Measurements from ENCODE around the gene FMNL3.

Gene FMNL3

GRCh38 chr12:49647827-49648711, 59.1 kb downstream of the FMNL3 start:
- no peak for DNase-seq (ENCODE audit: low read depth)
- in situ Hi-C loops (cut with HindIII; ENCODE audit: low sequenced_read_pairs): no loop called here
- TF ChIP-seq CTCF (IDR thresholded peaks at IDR 0.05; ENCODE audit: low read depth, low read length, missing control alignments): no peak
- H3K4me3 ChIP-seq (ENCODE audit: low read depth, low read length): no peak overlapping the region

GRCh38 chr12:49646871-49647654, 60.1 kb downstream of the FMNL3 start:
- H3K4me3 ChIP-seq (ENCODE audit: low read depth, low read length): no peak overlapping the region
- TF ChIP-seq CTCF (IDR thresholded peaks at IDR 0.05; ENCODE audit: low read depth, low read length, missing control alignments): no peak
- in situ Hi-C loops (cut with HindIII; ENCODE audit: low sequenced_read_pairs): no loop called here
- no peak for DNase-seq (ENCODE audit: low read depth)

GRCh38 chr12:49646331-49646830, 60.8 kb downstream of the FMNL3 start:
- TF ChIP-seq CTCF (IDR thresholded peaks at IDR 0.05; ENCODE audit: low read depth, low read length, missing control alignments): no peak
- in situ Hi-C loops (cut with HindIII; ENCODE audit: low sequenced_read_pairs): no loop called here
- no peak overlapping the region for H3K4me3 ChIP-seq (ENCODE audit: low read depth, low read length)
- no peak for DNase-seq (ENCODE audit: low read depth)

- DNase-seq (ENCODE audit: low read depth): no peak
- in situ Hi-C loops (cut with HindIII; ENCODE audit: low sequenced_read_pairs): no loop called here
- H3K4me3 ChIP-seq (ENCODE audit: low read depth, low read length): no peak overlapping the region
- TF ChIP-seq CTCF (IDR thresholded peaks at IDR 0.05; ENCODE audit: low read depth, low read length, missing control alignments): no peak
Measured at GRCh38 chr12:49645146-49646039, 61.8 kb downstream of the FMNL3 start.

- in situ Hi-C loops (cut with HindIII; ENCODE audit: low sequenced_read_pairs): loop anchor here (5.0 kb wide), 1 partner anchor 63 kb away; the partner anchor contains the start of gene FMNL3
- peak; percentile 70 for DNase-seq (ENCODE audit: low read depth)
- no peak overlapping the region for H3K4me3 ChIP-seq (ENCODE audit: low read depth, low read length)
- TF ChIP-seq CTCF (IDR thresholded peaks at IDR 0.05; ENCODE audit: low read depth, low read length, missing control alignments): peak; percentile 92
Measured at GRCh38 chr12:49644620-49644994, 62.6 kb downstream of the FMNL3 start.

Measured in astrocyte of the cerebellum (primary cell).